Liver (tissue), 9 donors: ENCODE results near the gene TSHZ3. TPM values are rescaled to one million over a fixed set of nuclear protein-coding genes. Genes with fewer than 3 reads are reported as not detected.

Source experiments
- DNase-seq: peaks from one replicate; pipeline ENCODE4 v3.0.0-alpha.2; 2017; ENCODE audit warnings: low spot score
- H3K27ac ChIP-seq, 2 donors: one replicate each; pipeline ENCODE4 v1.7.0; 2013; ENCODE audit warnings: inconsistent platforms in 2 of 2, low read length in 2 of 2, control low read depth in 1 of 2, low read depth in 1 of 2, mild to moderate bottlenecking in 1 of 2
- H3K27me3 ChIP-seq, 4 donors: one replicate each; pipeline versions ENCODE4 v1.6.1 to v1.7.0; 2013; ENCODE audit warnings: low read length in 3 of 4, inconsistent platforms in 1 of 4, mild to moderate bottlenecking in 1 of 4, moderate library complexity in 1 of 4; ENCODE audit not compliant: control insufficient read depth in 4 of 4, insufficient read depth in 4 of 4
- H3K36me3 ChIP-seq, 4 donors: one replicate each; pipeline versions ENCODE4 v1.6.1 to v1.7.0; 2013; ENCODE audit warnings: low read length in 3 of 4, mild to moderate bottlenecking in 3 of 4, low read depth in 1 of 4, moderate library complexity in 1 of 4; ENCODE audit not compliant: control insufficient read depth in 4 of 4, insufficient read depth in 3 of 4
- H3K4me1 ChIP-seq, 4 donors: one replicate each; pipeline versions ENCODE4 v1.6.1 to v1.7.0; 2013; ENCODE audit warnings: low read length in 3 of 4, mild to moderate bottlenecking in 3 of 4, moderate library complexity in 1 of 4; ENCODE audit not compliant: control insufficient read depth in 4 of 4, insufficient read depth in 4 of 4
- H3K4me3 ChIP-seq, 3 donors: one replicate each; pipeline versions ENCODE4 v1.6.1 to v1.7.0; 2013; ENCODE audit warnings: low read length in 3 of 3, control low read depth in 1 of 3, low read depth in 1 of 3, mild to moderate bottlenecking in 1 of 3
- H3K9ac ChIP-seq, 2 donors: one replicate each; pipeline ENCODE4 v1.7.0; 2013; ENCODE audit warnings: low read length in 2 of 2, mild to moderate bottlenecking in 2 of 2, moderate library complexity in 2 of 2, control low read depth in 1 of 2, low read depth in 1 of 2
- H3K9me3 ChIP-seq, 4 donors: one replicate each; pipeline versions ENCODE4 v1.6.1 to v1.7.0; 2013; ENCODE audit warnings: low read length in 3 of 4; ENCODE audit not compliant: control insufficient read depth in 4 of 4
- EGR1 ChIP-seq, 2 donors: IDR thresholded peaks; 2 replicates each; pipeline ENCODE4 v1.6.1; 2016 to 2018; ENCODE audit warnings: antibody characterized with exemption in 2 of 2, low read depth in 2 of 2
- FOXA1 ChIP-seq: IDR thresholded peaks from 2 replicates; pipeline ENCODE4 v1.6.1; 2016; ENCODE audit warnings: antibody characterized with exemption
- FOXA2 ChIP-seq: IDR thresholded peaks from 2 replicates; pipeline ENCODE4 v1.6.1; 2016; ENCODE audit warnings: antibody characterized with exemption
- GABPA ChIP-seq, 2 donors: IDR thresholded peaks in 1 of 2; conservative IDR thresholded peaks in 1 of 2; 2 replicates each; pipeline ENCODE4 v1.6.1; 2016; ENCODE audit warnings: antibody characterized with exemption in 2 of 2, mild to moderate bottlenecking in 1 of 2, moderate library complexity in 1 of 2
- HNF4A ChIP-seq, 2 donors: conservative IDR thresholded peaks; 2 replicates each; pipeline ENCODE4 v1.6.1; 2016; ENCODE audit warnings: antibody characterized with exemption in 2 of 2, mild to moderate bottlenecking in 2 of 2
- HNF4G ChIP-seq: IDR thresholded peaks from 2 replicates; pipeline ENCODE4 v1.6.1; 2016; ENCODE audit warnings: antibody characterized with exemption
- JUND ChIP-seq, 2 donors: IDR thresholded peaks; 2 replicates each; pipeline ENCODE4 v1.6.1; 2016; ENCODE audit warnings: antibody characterized with exemption in 2 of 2
- NR2F2 ChIP-seq: IDR thresholded peaks from 2 replicates; pipeline ENCODE4 v1.6.1; 2016; ENCODE audit warnings: antibody characterized with exemption
- RAD21 ChIP-seq, 2 donors: IDR thresholded peaks; 2 replicates each; pipeline ENCODE4 v1.6.1; 2016; ENCODE audit warnings: antibody characterized with exemption in 2 of 2, mild to moderate bottlenecking in 2 of 2
- RXRA ChIP-seq, 2 donors: IDR thresholded peaks; 2 replicates each; pipeline ENCODE4 v1.6.1; 2017 to 2018; ENCODE audit warnings: antibody characterized with exemption in 2 of 2, mild to moderate bottlenecking in 1 of 2
- SP1 ChIP-seq: IDR thresholded peaks from 2 replicates; pipeline ENCODE4 v1.6.1; 2018; ENCODE audit warnings: antibody characterized with exemption, mild to moderate bottlenecking
- TAF1 ChIP-seq: conservative IDR thresholded peaks from 2 replicates; pipeline ENCODE4 v1.6.1; 2016; ENCODE audit warnings: antibody characterized with exemption, mild to moderate bottlenecking
- YY1 ChIP-seq: IDR thresholded peaks from 2 replicates; pipeline ENCODE4 v1.6.1; 2016; ENCODE audit warnings: antibody characterized with exemption, mild to moderate bottlenecking
- WGBS: extraction: QIAGEN DNeasy Blood & Tissue Kit; methylation state at CpG from one replicate; pipeline ENCODE4 v1.1.7; 2013; 5-methylcytosine and 5-hydroxymethylcytosine counted together
- polyA plus RNA-seq, 2 donors: library from polyadenylated mRNA; stranded (reverse) in 1 of 2; unstranded in 1 of 2; fragments of 200-250 nt in 1 of 2; fragments of >200 nt in 1 of 2; fragmentation: Nextera tagmentation in 1 of 2; extraction: Ambion mirVana in 1 of 2; gene quantifications; one replicate each; pipeline versions ENCODE4 v1.2.1 to v1.2.3, GENCODE V29; 2013 to 2015
- total RNA-seq, 2 donors: library from RNA; depleted of rRNA; stranded (reverse); fragments of >200 nt; gene quantifications; one replicate each; pipeline ENCODE4 v1.2.3, GENCODE V29; 2014
- TF ChIP-seq, protein P1 (sequence below): IDR thresholded peaks from 2 replicates; pipeline ENCODE4 v1.6.1; 2016; ENCODE audit warnings: antibody characterized with exemption
- TF ChIP-seq, protein P2 (sequence below): fragments of 150-350 bp; IDR thresholded peaks from 2 replicates; pipeline ENCODE4 v1.5.1; 2017; ENCODE audit warnings: improper control_type of control experiment, low read depth, low read length; ENCODE audit not compliant: missing input control
- TF ChIP-seq, protein P3 (sequence below): IDR thresholded peaks from 2 replicates; pipeline ENCODE4 v1.6.1; 2016; ENCODE audit warnings: antibody characterized with exemption
- TF ChIP-seq, protein P4 (sequence below): IDR thresholded peaks from 2 replicates; pipeline ENCODE4 v1.6.1; 2016; ENCODE audit warnings: antibody characterized with exemption, mild to moderate bottlenecking
- donor health status: healthy.
- donor health status: healthy.
- donor health status: healthy.
- donor health status: healthy.
- donor health status: healthy.

TSHZ3 gene
- total and polyA plus RNA-seq, 4 donors = 0.42 to 3.3 (median 0.68) TPM

DNA sequence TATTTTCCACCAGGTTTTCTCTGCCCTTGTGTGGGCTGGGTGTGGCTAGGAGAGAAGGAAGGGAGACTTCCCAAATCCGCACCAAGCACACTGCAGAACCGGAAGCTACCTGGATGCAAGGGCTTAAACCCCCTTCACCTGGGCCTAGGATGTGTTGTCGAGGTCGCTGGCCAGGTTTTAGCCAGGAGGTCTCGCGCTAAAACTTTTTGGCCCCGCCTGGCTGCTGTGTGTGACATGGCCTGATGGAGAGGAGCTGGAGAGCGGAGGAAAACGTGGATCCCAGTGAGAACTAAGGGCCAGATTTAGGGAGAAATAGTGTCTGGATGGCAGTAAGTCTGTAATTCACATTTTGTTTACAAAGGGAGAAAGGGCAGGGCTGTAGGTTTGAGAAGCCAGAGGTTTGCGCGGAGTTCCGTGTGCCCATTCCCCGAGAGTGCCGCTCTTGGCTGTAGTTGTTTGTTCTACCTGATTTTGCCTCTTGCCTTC lies 3.1 kb upstream of the TSHZ3 start:
- H3K4me3 ChIP-seq = no peak overlapping the region
- H3K36me3 ChIP-seq = no peaks in the 10 kb centered on the region
- no peaks in the 10 kb centered on the region for H3K9me3 ChIP-seq
- peaks cover 8 to 28% (median 10%) of the 10 kb centered on the region in 4 donors for H3K27me3 ChIP-seq
- WGBS = 26% methylated on average over 14 of the region's 14 CpGs
- DNase-seq = no peak
- H3K4me1 ChIP-seq = peaks cover 10 to 26% (median 12%) of the 10 kb centered on the region in 4 donors
- H3K27ac ChIP-seq = no peak overlapping the region
- TF ChIP-seq SP1 = no peak
- no peak for TF ChIP-seq JUND (IDR thresholded peaks at IDR 0.05)
- TF ChIP-seq, protein P1, sequence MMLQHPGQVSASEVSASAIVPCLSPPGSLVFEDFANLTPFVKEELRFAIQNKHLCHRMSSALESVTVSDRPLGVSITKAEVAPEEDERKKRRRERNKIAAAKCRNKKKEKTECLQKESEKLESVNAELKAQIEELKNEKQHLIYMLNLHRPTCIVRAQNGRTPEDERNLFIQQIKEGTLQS = no peak
- TF ChIP-seq YY1 = no peak
- TF ChIP-seq, protein P2, sequence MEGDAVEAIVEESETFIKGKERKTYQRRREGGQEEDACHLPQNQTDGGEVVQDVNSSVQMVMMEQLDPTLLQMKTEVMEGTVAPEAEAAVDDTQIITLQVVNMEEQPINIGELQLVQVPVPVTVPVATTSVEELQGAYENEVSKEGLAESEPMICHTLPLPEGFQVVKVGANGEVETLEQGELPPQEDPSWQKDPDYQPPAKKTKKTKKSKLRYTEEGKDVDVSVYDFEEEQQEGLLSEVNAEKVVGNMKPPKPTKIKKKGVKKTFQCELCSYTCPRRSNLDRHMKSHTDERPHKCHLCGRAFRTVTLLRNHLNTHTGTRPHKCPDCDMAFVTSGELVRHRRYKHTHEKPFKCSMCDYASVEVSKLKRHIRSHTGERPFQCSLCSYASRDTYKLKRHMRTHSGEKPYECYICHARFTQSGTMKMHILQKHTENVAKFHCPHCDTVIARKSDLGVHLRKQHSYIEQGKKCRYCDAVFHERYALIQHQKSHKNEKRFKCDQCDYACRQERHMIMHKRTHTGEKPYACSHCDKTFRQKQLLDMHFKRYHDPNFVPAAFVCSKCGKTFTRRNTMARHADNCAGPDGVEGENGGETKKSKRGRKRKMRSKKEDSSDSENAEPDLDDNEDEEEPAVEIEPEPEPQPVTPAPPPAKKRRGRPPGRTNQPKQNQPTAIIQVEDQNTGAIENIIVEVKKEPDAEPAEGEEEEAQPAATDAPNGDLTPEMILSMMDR = no peak
- no peak for TF ChIP-seq HNF4A (conservative IDR thresholded peaks at IDR 0.05)
- no peak for TF ChIP-seq RXRA (IDR thresholded peaks at IDR 0.05)
- TF ChIP-seq FOXA2 = no peak
- no peak for TF ChIP-seq FOXA1
- TF ChIP-seq HNF4G = no peak
- TF ChIP-seq RAD21 (IDR thresholded peaks at IDR 0.05) = no peak
- TF ChIP-seq EGR1 (IDR thresholded peaks at IDR 0.05; ENCODE audit: low read depth in 2 of 2) = no peak
- TF ChIP-seq, protein P3, sequence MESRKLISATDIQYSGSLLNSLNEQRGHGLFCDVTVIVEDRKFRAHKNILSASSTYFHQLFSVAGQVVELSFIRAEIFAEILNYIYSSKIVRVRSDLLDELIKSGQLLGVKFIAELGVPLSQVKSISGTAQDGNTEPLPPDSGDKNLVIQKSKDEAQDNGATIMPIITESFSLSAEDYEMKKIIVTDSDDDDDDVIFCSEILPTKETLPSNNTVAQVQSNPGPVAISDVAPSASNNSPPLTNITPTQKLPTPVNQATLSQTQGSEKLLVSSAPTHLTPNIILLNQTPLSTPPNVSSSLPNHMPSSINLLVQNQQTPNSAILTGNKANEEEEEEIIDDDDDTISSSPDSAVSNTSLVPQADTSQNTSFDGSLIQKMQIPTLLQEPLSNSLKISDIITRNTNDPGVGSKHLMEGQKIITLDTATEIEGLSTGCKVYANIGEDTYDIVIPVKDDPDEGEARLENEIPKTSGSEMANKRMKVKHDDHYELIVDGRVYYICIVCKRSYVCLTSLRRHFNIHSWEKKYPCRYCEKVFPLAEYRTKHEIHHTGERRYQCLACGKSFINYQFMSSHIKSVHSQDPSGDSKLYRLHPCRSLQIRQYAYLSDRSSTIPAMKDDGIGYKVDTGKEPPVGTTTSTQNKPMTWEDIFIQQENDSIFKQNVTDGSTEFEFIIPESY = no peak
- no peak for TF ChIP-seq TAF1
- no peak overlapping the region for H3K9ac ChIP-seq

DNA sequence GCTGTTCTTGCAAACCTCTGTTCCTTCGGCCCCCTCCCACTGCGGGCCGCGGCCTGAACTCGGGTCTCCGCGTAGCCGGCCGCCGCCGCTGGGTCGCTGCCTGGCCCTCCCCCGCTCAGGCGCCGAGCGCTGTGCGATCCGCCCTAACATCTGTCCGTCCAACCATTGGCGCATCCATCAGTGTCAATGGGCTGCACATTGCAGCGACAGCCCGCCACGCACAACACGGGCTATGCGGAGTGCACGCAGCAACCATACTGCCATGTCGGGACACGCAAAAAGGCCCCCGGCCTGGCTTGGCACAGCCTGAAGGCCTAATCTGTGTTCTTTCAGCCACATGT lies 2.6 kb upstream of the TSHZ3 start:
- H3K9me3 ChIP-seq = no peaks in the 10 kb centered on the region
- no peak overlapping the region for H3K9ac ChIP-seq
- no peaks in the 10 kb centered on the region for H3K36me3 ChIP-seq
- WGBS = 12% methylated on average over 29 of the region's 29 CpGs
- TF ChIP-seq, protein P1 = no peak
- TF ChIP-seq HNF4G = no peak
- TF ChIP-seq, protein P4, sequence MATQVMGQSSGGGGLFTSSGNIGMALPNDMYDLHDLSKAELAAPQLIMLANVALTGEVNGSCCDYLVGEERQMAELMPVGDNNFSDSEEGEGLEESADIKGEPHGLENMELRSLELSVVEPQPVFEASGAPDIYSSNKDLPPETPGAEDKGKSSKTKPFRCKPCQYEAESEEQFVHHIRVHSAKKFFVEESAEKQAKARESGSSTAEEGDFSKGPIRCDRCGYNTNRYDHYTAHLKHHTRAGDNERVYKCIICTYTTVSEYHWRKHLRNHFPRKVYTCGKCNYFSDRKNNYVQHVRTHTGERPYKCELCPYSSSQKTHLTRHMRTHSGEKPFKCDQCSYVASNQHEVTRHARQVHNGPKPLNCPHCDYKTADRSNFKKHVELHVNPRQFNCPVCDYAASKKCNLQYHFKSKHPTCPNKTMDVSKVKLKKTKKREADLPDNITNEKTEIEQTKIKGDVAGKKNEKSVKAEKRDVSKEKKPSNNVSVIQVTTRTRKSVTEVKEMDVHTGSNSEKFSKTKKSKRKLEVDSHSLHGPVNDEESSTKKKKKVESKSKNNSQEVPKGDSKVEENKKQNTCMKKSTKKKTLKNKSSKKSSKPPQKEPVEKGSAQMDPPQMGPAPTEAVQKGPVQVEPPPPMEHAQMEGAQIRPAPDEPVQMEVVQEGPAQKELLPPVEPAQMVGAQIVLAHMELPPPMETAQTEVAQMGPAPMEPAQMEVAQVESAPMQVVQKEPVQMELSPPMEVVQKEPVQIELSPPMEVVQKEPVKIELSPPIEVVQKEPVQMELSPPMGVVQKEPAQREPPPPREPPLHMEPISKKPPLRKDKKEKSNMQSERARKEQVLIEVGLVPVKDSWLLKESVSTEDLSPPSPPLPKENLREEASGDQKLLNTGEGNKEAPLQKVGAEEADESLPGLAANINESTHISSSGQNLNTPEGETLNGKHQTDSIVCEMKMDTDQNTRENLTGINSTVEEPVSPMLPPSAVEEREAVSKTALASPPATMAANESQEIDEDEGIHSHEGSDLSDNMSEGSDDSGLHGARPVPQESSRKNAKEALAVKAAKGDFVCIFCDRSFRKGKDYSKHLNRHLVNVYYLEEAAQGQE = no peak
- no peak for TF ChIP-seq FOXA1
- TF ChIP-seq FOXA2 = no peak
- TF ChIP-seq TAF1 = no peak
- TF ChIP-seq GABPA (IDR thresholded peaks at IDR 0.05 in 1 of 2, conservative IDR thresholded peaks at IDR 0.05 in 1 of 2) = no peak
- TF ChIP-seq HNF4A (conservative IDR thresholded peaks at IDR 0.05) = no peak
- TF ChIP-seq NR2F2 = no peak
- TF ChIP-seq SP1 = no peak
- H3K4me3 ChIP-seq = peak overlapping the region in 1 of 3 donors; percentile 94
- H3K27ac ChIP-seq = no peak overlapping the region
- H3K27me3 ChIP-seq = peaks cover 8 to 25% (median 10%) of the 10 kb centered on the region in 4 donors
- H3K4me1 ChIP-seq = peaks cover 10 to 26% (median 12%) of the 10 kb centered on the region in 4 donors
- no peak for DNase-seq
